ENCODE measurements around the gene RIOK2. TPM values are rescaled to one million over a fixed set of nuclear protein-coding genes. Genes with fewer than 3 reads are reported as not detected.

The RIOK2 gene
- total RNA-seq, 4 donors from 2014 or later: 7.4 to 19.5 (median 15.3) TPM

DNA sequence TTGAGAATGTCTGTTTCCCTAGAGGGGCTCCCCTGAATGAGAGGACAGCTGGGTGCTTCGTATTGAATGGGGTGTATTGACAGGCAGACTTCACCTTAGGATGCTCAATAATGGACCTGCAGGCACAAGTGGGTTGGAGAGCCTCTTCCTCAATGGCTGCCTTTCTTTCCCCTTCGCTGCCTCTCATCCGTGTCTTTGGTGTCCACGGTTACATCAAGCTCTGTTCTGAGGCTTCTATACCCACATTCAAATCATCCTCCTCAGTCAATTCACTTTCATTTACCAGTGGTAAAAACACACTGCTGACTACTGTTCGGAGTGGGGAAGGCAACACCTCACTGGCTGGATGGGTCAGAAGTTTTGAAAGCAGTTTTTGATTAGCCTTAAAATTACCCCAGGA, 61.2 kb downstream of the RIOK2 start:
- 82 to 88% methylated on average over 5 of the region's 5 CpGs for whole genome bisulfite sequencing, 2 donors
- H3K36me3 ChIP-seq: no peaks in the 10 kb centered on the region
- TF ChIP-seq, protein P1, sequence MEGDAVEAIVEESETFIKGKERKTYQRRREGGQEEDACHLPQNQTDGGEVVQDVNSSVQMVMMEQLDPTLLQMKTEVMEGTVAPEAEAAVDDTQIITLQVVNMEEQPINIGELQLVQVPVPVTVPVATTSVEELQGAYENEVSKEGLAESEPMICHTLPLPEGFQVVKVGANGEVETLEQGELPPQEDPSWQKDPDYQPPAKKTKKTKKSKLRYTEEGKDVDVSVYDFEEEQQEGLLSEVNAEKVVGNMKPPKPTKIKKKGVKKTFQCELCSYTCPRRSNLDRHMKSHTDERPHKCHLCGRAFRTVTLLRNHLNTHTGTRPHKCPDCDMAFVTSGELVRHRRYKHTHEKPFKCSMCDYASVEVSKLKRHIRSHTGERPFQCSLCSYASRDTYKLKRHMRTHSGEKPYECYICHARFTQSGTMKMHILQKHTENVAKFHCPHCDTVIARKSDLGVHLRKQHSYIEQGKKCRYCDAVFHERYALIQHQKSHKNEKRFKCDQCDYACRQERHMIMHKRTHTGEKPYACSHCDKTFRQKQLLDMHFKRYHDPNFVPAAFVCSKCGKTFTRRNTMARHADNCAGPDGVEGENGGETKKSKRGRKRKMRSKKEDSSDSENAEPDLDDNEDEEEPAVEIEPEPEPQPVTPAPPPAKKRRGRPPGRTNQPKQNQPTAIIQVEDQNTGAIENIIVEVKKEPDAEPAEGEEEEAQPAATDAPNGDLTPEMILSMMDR (IDR thresholded peaks at IDR 0.05): no peak
- TF ChIP-seq POLR2A (IDR thresholded peaks at IDR 0.05): no peak
- no peaks in the 10 kb centered on the region for H3K4me1 ChIP-seq
- H3K9me3 ChIP-seq: no peaks in the 10 kb centered on the region
- DNase-seq: no peak
- H3K27ac ChIP-seq: no peak overlapping the region
- peaks cover 0 to 4% (median 0%) of the 10 kb centered on the region in 4 donors for H3K27me3 ChIP-seq
- intact Hi-C loops (cut with DNase I): no loop called here
- H3K4me3 ChIP-seq: no peak overlapping the region

DNA sequence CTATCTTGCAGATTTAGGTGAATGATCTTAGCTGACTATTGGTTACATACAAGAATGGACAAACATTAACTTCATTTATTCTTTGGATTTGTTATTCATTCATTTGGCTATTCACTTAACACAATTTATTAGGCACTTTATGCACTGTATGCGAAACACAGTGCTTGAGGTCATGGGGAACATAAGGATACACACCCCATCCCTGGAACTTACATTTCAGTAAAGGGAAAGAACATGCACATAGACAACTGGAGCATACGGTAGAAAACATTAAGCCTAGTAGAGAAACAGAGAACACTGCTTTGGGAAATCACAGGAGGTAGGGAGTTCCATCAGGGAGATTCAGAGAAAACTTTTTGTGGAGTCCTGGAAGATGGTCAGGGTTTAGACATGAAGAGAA, 62.9 kb downstream of the RIOK2 start:
- no peaks in the 10 kb centered on the region for H3K4me1 ChIP-seq
- peaks cover 0 to 4% (median 0%) of the 10 kb centered on the region in 4 donors for H3K27me3 ChIP-seq
- 57 to 68% methylated on average over 2 of the region's 2 CpGs for WGBS, 2 donors
- no peaks in the 10 kb centered on the region for H3K36me3 ChIP-seq
- no peak overlapping the region for H3K4me3 ChIP-seq
- no peaks in the 10 kb centered on the region for H3K9me3 ChIP-seq
- no peak for TF ChIP-seq POLR2A (IDR thresholded peaks at IDR 0.05)
- TF ChIP-seq, protein P1 (IDR thresholded peaks at IDR 0.05): no peak
- intact Hi-C loops (cut with DNase I): no loop called here
- no peak overlapping the region for H3K27ac ChIP-seq
- no peak for DNase-seq

DNA sequence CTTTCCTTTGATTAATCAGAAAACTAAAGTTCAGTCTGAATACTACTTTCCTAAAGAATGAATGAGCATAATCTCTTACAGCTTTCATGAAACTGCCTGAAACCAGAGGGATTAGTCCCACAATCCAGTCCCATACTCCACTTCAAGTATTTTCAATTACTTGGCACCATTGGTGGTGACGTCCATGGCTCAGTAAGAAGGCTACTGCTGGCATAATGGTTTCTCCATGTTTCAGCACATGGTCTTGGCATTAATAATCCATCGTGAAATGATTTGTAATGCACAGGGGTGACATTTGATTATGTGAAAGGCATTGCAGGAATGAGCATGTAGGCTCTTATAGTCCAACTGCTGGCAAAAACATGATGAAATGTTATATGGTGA, 64.0 kb downstream of the RIOK2 start:
- no peak overlapping the region for H3K27ac ChIP-seq
- H3K9me3 ChIP-seq: no peaks in the 10 kb centered on the region
- H3K4me1 ChIP-seq: no peaks in the 10 kb centered on the region
- H3K27me3 ChIP-seq: peaks cover 0 to 4% (median 0%) of the 10 kb centered on the region in 4 donors
- DNase-seq: no peak
- TF ChIP-seq POLR2A (IDR thresholded peaks at IDR 0.05): no peak
- no peak overlapping the region for H3K4me3 ChIP-seq
- no peaks in the 10 kb centered on the region for H3K36me3 ChIP-seq
- intact Hi-C loops (cut with DNase I): no loop called here
- 49 to 68% methylated on average over 2 of the region's 2 CpGs for WGBS, 2 donors

DNA sequence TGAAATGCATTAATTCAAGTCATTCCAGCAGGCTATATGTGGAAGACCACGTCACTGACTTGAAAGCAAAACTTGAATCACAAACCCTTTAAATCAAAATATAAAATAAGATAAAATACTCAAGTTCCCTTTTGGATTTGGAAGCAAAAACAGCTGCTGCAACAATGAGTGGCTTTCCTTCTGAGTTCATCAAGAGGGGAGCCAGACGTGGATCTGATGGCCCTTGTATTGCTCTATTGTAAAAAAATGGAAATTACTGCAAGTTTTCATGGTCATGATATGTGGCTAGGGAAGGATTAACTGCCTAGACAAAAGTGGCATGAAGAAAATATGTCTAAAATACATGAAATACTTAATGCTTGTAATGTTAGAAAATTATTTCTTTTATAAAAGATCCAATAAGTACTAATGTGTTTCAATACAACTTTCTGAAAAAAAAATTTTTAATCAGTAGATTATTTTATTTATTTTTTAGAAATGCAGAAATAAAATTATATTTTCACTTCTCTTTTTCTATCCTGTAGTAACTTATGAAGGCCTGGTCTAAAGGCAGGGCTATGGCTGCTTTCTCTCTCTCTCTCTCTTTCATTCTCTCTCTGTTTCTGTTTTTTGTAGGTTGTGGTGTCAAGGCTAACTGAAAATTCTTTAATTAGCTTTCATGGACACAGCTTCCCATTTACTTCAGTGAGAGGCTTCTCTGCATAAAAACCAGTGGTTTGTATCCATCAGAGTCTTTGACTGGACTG, 64.6 kb downstream of the RIOK2 start:
- no peaks in the 10 kb centered on the region for H3K36me3 ChIP-seq
- TF ChIP-seq POLR2A (IDR thresholded peaks at IDR 0.05): no peak
- TF ChIP-seq, protein P1 (IDR thresholded peaks at IDR 0.05): no peak
- no peaks in the 10 kb centered on the region for H3K4me1 ChIP-seq
- peaks cover 0 to 3% (median 0%) of the 10 kb centered on the region in 4 donors for H3K27me3 ChIP-seq
- WGBS, 2 donors: 74 to 75% methylated on average over 2 of the region's 2 CpGs
- intact Hi-C loops (cut with DNase I): no loop called here
- H3K9me3 ChIP-seq: no peaks in the 10 kb centered on the region
- DNase-seq: no peak
- no peak overlapping the region for H3K27ac ChIP-seq
- H3K4me3 ChIP-seq: no peak overlapping the region

DNA sequence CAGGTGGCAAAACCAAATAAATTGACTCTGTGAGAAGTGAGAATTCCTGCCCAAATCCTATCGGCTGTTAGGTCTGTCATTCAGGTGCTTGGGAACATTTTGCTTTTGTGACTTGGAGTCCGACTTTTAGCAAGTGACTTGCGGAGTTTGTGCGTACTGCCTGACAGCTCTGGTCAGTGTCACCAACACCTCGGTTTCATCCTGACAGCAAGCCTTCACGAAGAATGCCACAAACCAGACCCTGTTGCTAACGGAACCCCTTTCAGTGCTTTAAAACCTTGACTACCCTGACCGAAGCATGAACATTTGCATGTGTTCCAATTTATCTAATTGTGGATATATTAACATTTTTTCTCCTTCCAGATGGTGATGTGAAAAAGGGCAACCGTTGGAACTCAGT, 67.1 kb downstream of the RIOK2 start:
- intact Hi-C loops (cut with DNase I): no loop called here
- H3K4me3 ChIP-seq: no peak overlapping the region
- no peak overlapping the region for H3K27ac ChIP-seq
- H3K27me3 ChIP-seq: peaks cover 0 to 2% (median 0%) of the 10 kb centered on the region in 4 donors
- no peaks in the 10 kb centered on the region for H3K4me1 ChIP-seq
- TF ChIP-seq, protein P1 (IDR thresholded peaks at IDR 0.05): no peak
- no peak for TF ChIP-seq POLR2A (IDR thresholded peaks at IDR 0.05)
- WGBS, 2 donors: 82 to 93% methylated on average over 9 of the region's 9 CpGs
- H3K9me3 ChIP-seq: no peaks in the 10 kb centered on the region
- DNase-seq: no peak
- no peaks in the 10 kb centered on the region for H3K36me3 ChIP-seq

All from esophagus squamous epithelium (tissue), 5 donors.